NCI-H1436 treated with DMSO at 0.1 percent for 48 hours (cell line): ENCODE measurements around the gene NOTUM.
"Not testable (repeated sequence)": the region's sequence is repeated elsewhere in the genome, so short reads cannot be mapped to it uniquely, and the experiment has no call there.

Source experiments
- DNase-seq: peaks from one replicate; lab custom pipeline; 2025; lab: John Stamatoyannopoulos, UW

NOTUM gene

GRCh38 chr17:81996232-81996756, 35.3 kb upstream of the NOTUM start:
- DNase-seq, result no peak

GRCh38 chr17:81995463-81996231, 34.7 kb upstream of the NOTUM start:
- DNase-seq, result no peak

GRCh38 chr17:81994593-81995462, 33.8 kb upstream of the NOTUM start:
- DNase-seq, result no peak

DNA sequence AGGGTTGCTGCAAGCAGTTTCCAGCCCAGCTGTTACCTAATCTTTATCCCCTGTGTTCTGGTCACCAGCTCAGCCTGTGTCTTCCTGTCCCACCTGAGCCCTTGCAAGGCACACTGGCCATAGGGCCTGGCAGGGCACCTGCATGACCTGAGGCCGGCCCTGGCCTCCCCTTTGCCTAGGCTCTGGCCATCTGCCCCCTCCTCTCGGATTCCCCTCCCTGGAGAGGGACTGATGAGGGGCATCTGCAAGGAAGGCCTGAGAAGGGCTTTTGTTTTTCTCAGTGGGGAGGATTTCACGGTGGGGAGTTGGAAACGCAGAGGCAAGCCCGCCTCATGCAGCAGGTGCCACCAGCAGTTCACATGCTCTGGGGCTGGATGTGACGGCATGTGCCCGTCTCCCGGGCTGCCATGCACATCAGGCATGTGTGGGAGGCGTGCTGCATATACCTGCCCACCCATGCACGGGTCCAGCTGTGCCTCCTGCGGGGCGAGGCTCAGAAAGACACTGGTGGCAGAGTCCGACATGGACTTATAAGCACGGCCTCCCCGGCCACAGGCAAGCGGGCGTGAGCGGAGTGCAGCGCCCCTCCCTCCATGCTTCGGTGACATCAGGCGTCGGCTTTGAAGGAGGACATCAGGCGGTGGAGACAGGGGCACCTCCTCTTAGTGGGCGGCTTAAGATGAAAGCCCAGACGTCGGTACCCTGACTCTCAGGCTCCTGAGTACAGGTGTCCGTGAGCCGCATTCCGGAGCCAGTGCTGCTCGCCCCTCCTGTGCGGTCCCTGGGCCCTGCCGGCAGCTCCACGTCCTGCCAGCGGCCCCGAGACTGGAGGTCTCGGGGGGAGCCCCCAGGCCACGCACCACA, 33.0 kb upstream of the NOTUM start:
- no peak for DNase-seq

GRCh38 chr17:81992306-81993102, 31.5 kb upstream of the NOTUM start:
- no peak for DNase-seq

DNA sequence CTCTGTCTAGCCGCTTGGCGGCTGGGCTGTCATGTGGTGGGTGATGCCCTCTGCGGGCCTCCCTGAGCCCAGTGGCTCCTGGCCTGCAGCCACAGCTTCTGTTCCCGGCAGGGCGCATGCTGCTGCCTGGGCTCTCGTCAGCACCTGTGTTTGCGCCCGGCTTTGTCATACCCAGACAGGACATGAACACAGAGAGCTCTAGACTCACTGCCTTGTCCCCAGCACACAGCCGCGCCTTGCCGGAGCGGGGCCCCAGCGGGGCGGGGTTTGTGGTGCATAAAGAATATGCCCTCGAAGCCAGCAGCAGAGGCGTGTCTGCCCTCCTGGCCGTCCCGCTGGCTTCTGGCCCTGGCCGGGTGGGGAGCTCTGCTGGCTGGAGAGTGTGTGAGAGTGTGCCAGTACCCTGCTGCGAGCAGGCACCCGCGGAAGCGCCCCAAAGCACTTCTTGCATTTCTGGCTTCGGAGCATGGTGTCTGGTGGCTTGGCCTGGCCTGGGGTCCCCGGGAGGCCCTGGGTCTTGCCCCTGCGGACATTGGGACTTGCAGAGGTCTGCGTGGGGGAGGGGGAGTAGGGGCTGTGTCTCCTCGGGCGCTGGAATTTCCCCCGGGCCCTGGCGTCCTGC, 30.8 kb upstream of the NOTUM start:
- DNase-seq, result no peak

GRCh38 chr17:81990836-81991683, 30.1 kb upstream of the NOTUM start:
- DNase-seq, result no peak

GRCh38 chr17:81987161-81987770, 26.3 kb upstream of the NOTUM start:
- no peak for DNase-seq

DNA sequence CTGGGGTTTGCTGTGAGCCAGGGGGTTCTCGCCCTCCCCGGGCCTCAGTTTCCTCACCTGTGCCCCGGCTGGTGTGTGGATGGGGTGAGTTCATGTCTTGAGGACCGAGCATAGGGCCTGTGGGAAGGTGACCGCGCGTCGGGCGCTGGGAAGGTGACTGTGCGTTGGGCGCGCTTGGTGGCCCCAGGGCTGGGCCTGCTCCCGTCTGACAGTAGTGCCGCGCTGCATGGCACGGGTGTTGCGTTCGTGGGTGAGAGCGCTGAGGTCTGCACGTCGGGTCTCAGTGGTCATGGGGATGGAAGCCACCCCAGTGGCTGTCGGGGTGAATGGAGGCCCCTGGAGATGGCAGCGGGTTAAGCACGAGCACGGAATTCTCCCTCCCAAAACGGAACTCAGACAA, 25.6 kb upstream of the NOTUM start:
- no peak for DNase-seq

DNA sequence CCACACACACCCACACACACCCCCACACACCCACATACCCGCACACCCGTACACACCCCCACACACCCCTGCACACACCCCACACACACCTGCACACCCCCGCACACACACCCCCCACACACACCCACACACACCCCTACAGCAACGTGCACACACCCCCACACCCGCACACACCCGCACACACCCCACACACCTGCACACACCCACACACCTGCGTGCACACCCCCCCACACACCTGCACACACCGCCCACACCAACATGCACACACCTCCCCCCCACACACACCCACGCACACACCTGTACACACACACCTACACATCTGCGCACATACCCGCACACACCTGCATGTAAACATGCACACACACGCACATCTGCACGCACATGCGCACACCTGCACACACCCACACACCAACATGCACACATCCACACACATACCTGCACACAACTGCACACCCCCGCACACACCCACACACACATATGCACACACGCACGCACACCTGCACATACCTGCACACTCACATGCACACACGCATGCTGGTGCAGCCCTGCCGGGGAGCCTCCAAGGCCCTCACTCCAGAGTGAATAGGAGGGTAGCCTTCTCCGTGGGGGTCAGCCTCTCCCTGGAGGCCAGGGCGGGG, 23.9 kb upstream of the NOTUM start:
- DNase-seq, result no peak

- DNase-seq, result no peak
These were observed 22.8 kb upstream of the NOTUM start for GRCh38 chr17:81983639-81984373.

DNA sequence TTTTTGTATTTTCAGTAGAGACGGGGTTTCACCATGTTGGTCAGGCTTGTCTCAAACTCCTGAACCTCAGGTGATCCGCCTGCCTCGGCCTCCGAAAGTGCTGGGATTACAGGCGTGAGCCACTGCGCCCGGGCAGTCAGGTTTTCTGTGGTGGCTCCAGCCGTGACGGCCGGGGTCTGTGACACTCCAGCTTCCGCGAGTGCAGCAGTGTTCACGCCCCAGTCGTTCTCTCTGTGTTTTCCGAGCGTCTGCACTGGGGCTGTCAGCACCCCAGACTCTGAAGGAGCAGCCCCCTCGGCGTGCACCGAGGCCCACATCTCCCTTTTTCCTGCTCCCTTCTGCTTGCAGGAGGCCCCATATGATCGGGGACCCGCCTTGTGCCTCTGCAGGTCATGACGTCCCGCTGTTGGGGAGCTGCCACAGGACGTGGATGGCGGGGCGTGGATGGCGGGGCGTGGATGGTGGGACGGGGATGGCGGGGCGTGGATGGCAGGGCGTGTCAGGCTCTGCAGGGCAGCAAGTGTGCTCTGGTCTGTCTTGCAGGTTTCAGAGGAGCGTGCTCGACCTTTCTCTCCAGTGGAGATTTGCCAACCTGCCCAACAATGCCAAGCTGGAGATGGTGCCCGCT, 22.1 kb upstream of the NOTUM start:
- no peak for DNase-seq

GRCh38 chr17:81981511-81981910, 20.5 kb upstream of the NOTUM start:
- DNase-seq, result not testable (repeated sequence)

DNA sequence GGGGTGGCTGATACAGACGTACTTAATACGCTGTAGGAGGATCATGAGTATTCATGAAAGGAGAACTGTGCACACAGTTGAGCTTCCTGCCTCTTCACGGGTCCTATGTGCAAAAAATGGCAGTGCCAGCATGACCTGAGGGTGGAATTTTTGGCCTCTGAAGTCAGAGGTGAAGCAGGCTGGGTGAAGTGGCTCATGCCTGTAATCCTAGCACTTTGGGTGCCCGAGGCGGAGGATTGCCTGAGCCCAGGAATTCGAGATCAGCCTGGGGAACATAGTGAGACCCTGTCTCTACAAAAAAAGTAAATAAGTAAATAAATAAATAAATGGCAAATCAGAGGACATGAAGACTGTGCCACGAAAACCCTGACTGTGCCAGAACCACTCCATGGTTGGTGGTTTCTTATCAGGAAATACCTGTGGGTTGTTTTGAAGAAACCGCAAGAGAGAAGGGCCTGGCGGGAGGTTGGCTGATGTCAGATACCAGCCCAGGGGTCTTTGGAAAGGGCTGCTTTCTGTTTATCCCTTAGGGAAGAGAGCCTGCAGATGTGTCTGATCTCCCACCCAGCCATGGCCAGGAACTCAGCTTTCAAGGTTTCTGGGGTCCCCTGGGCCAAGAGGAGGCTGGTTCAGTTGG, 19.8 kb upstream of the NOTUM start:
- DNase-seq, result no peak

- DNase-seq, result no peak
These were observed 19.1 kb upstream of the NOTUM start for GRCh38 chr17:81980122-81980521.

DNA sequence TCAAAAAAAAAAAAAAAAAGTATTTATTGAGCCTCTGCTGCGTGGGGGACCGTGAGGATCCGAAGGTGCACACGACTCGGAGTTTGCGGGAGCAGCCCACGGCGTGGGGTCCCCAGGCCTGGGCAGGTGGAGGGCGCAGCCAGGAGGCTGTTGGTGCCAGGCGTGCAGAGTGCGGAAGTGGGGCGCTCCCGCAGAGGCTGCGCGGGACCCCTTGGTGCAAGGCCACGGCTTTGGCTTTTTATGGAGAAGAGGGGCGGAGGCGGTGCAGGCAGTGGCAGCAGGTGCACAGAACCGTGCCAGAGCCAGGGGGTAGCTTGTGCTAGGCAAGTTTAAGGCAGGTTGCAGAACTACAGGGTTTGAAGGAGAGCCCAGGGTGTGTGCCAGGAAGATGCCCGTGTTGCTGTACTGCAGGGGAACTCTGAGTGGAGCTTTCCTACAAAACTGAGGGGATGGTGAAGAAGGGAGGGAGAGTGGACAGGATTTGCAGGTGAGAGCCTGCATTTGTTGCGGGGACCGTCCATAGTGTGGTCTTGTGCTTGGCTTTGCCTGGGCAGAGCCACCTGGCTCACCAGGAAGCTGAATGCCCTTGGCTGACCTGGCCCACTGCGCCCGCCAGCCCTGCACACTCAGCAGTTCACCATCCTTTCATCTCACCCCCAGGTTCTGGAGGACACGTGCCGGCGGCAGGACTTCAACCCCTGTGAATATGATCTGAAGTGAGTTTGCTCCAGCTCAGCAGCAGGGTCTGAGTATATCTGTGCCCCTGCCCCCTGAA, 17.7 kb upstream of the NOTUM start:
- DNase-seq, result no peak
